Mesenchymal stem cell (in vitro differentiated cells and primary cell): ENCODE measurements around the gene GAS7.

Experiments used
- DNase-seq: peaks from one replicate; pipeline ENCODE4 v3.0.0-alpha.2; 2013
- H2AFZ ChIP-seq: one replicate; pipeline ENCODE4 v1.6.1; 2013; ENCODE audit warnings: low read depth, mild to moderate bottlenecking, control low read depth, inconsistent platforms, low read length, moderate library complexity
- H2AK5ac ChIP-seq: 2 replicates; pipeline ENCODE4 v1.6.1; 2013; ENCODE audit warnings: low read length, moderate library complexity, mild to moderate bottlenecking, inconsistent platforms; ENCODE audit not compliant: severe bottlenecking
- H2BK120ac ChIP-seq: one replicate; pipeline ENCODE4 v1.6.1; 2013; ENCODE audit warnings: low read depth, mild to moderate bottlenecking, inconsistent platforms, low read length, moderate library complexity
- H2BK12ac ChIP-seq, 2 experiments: one replicate each; pipeline ENCODE4 v1.6.1; 2013; ENCODE audit warnings: inconsistent platforms in 2 of 2, low read length in 2 of 2, mild to moderate bottlenecking in 2 of 2, moderate library complexity in 2 of 2, control low read depth in 1 of 2
- H2BK15ac ChIP-seq: one replicate; pipeline ENCODE4 v1.6.1; 2013; ENCODE audit warnings: mild to moderate bottlenecking, low read depth, inconsistent platforms; ENCODE audit not compliant: poor library complexity, severe bottlenecking
- H2BK5ac ChIP-seq: 2 replicates; pipeline ENCODE4 v1.6.1; 2013; ENCODE audit warnings: low read depth, mild to moderate bottlenecking, low read length, control low read depth, inconsistent platforms; ENCODE audit not compliant: poor library complexity, severe bottlenecking
- H3K14ac ChIP-seq, 2 experiments: one replicate each; pipeline ENCODE4 v1.6.1; 2013; ENCODE audit warnings: inconsistent platforms in 2 of 2, low read length in 2 of 2, control low read depth in 1 of 2, mild to moderate bottlenecking in 1 of 2, moderate library complexity in 1 of 2
- H3K18ac ChIP-seq, 2 experiments: one replicate each; pipeline ENCODE4 v1.6.1; 2013; ENCODE audit warnings: inconsistent platforms in 2 of 2, low read length in 2 of 2, control low read depth in 1 of 2, low read depth in 1 of 2, mild to moderate bottlenecking in 1 of 2
- H3K23ac ChIP-seq, 2 experiments: one replicate each; pipeline ENCODE4 v1.6.1; 2013; ENCODE audit warnings: inconsistent platforms in 2 of 2, low read length in 2 of 2, mild to moderate bottlenecking in 2 of 2, moderate library complexity in 2 of 2, control low read depth in 1 of 2
- H3K27ac ChIP-seq: 2 replicates; pipeline ENCODE4 v1.5.1; 2013; ENCODE audit warnings: mild to moderate bottlenecking, moderate library complexity, low read length, control low read depth, inconsistent platforms; ENCODE audit not compliant: poor library complexity, severe bottlenecking
- H3K27me3 ChIP-seq, 2 experiments: 2 replicates each; pipeline versions ENCODE4 v1.6.1 to v1.7.0; 2013; ENCODE audit warnings: low read length in 2 of 2, mild to moderate bottlenecking in 2 of 2, moderate library complexity in 2 of 2, control low read depth in 1 of 2, inconsistent platforms in 1 of 2; ENCODE audit not compliant: control insufficient read depth in 1 of 2, insufficient read depth in 1 of 2
- H3K36me3 ChIP-seq, 2 experiments: 2 replicates each; pipeline versions ENCODE4 v1.6.1 to v1.7.0; 2013; ENCODE audit warnings: low read length in 2 of 2, control low read depth in 1 of 2, inconsistent platforms in 1 of 2, low read depth in 1 of 2, mild to moderate bottlenecking in 1 of 2; ENCODE audit not compliant: insufficient read depth in 2 of 2, control insufficient read depth in 1 of 2
- H3K4ac ChIP-seq, 2 experiments: one replicate each; pipeline ENCODE4 v1.6.1; 2013; ENCODE audit warnings: inconsistent platforms in 2 of 2, low read length in 2 of 2, mild to moderate bottlenecking in 2 of 2, moderate library complexity in 2 of 2, control low read depth in 1 of 2, low read depth in 1 of 2
- H3K4me1 ChIP-seq: 2 replicates; pipeline ENCODE4 v1.6.1; 2013; ENCODE audit warnings: low read depth, low read length, control low read depth; ENCODE audit not compliant: control insufficient read depth, insufficient read depth
- H3K4me2 ChIP-seq: 2 replicates; pipeline ENCODE4 v1.6.1; 2013; ENCODE audit warnings: low read length, mild to moderate bottlenecking, inconsistent platforms; ENCODE audit not compliant: poor library complexity, severe bottlenecking
- H3K4me3 ChIP-seq, 2 experiments: 2 replicates each; pipeline versions ENCODE4 v1.5.1 to v1.7.0; 2013; ENCODE audit warnings: low read length in 2 of 2, mild to moderate bottlenecking in 2 of 2, control low read depth in 1 of 2, low read depth in 1 of 2; ENCODE audit not compliant: insufficient read depth in 1 of 2
- H3K79me1 ChIP-seq: replicated peaks from 2 replicates; pipeline ENCODE4 v1.6.1; 2013; ENCODE audit warnings: mild to moderate bottlenecking, control low read depth, low read length, inconsistent platforms; ENCODE audit not compliant: poor library complexity, severe bottlenecking
- H3K9ac ChIP-seq: 2 replicates; pipeline ENCODE4 v1.7.0; 2013; ENCODE audit warnings: mild to moderate bottlenecking, low read length, moderate library complexity
- H3K9me3 ChIP-seq: 2 replicates; pipeline ENCODE4 v1.7.0; 2013; ENCODE audit warnings: mild to moderate bottlenecking, low read length; ENCODE audit not compliant: control insufficient read depth
- H4K8ac ChIP-seq: one replicate; pipeline ENCODE4 v1.6.1; 2013; ENCODE audit warnings: inconsistent platforms, mild to moderate bottlenecking, low read length, moderate library complexity
- H4K91ac ChIP-seq: one replicate; pipeline ENCODE4 v1.6.1; 2013; ENCODE audit warnings: mild to moderate bottlenecking, low read length, inconsistent platforms
- WGBS: methylation state at CpG from one replicate; pipeline ENCODE4 v1.1.7; 2013; ENCODE audit warnings: mixed read lengths; 5-methylcytosine and 5-hydroxymethylcytosine counted together

Gene GAS7

GRCh38 chr17:9931144-9931741, 267.2 kb downstream of the GAS7 start:
- Histone ChIP-seq H3K18ac (no peak overlapping the region), H4K91ac (no peak overlapping the region), H3K4me3 (no peak overlapping the region), H3K27ac (no peak overlapping the region), H2BK5ac (no peak overlapping the region), H3K79me1 (no peaks in the 10 kb centered on the region), H3K9ac (no peak overlapping the region), H3K36me3 (peaks cover 13 to 54% of the 10 kb centered on the region in 2 experiments), H3K4me1 (peaks cover 11% of the 10 kb centered on the region), H2BK15ac (no peak overlapping the region), H3K14ac (no peak overlapping the region), H3K23ac (no peak overlapping the region), H3K9me3 (no peaks in the 10 kb centered on the region), H2BK120ac (no peak overlapping the region), H3K27me3 (no peaks in the 10 kb centered on the region), H2AFZ (no peak overlapping the region), H2AK5ac (no peak overlapping the region), H3K4me2 (no peak overlapping the region), H4K8ac (no peak overlapping the region), H3K4ac (no peak overlapping the region), H2BK12ac (no peak overlapping the region)
- 81% methylated on average over 11 of the region's 12 CpGs for WGBS
- DNase-seq = no peak

GRCh38 chr17:9929871-9930270, 268.5 kb downstream of the GAS7 start:
- H4K91ac ChIP-seq = no peak overlapping the region
- H2AFZ ChIP-seq = no peak overlapping the region
- no peak overlapping the region for H3K4ac ChIP-seq
- no peaks in the 10 kb centered on the region for H3K79me1 ChIP-seq
- H2BK5ac ChIP-seq = no peak overlapping the region
- no peaks in the 10 kb centered on the region for H3K27me3 ChIP-seq
- no peak overlapping the region for H3K18ac ChIP-seq
- no peak overlapping the region for H2BK15ac ChIP-seq
- no peak overlapping the region for H3K9ac ChIP-seq
- H3K9me3 ChIP-seq = no peaks in the 10 kb centered on the region
- no peak overlapping the region for H3K27ac ChIP-seq
- no peak overlapping the region for H2AK5ac ChIP-seq
- H3K14ac ChIP-seq = no peak overlapping the region
- 94% methylated on average over 6 of the region's 8 CpGs for WGBS
- peaks cover 13 to 58% of the 10 kb centered on the region in 2 experiments for H3K36me3 ChIP-seq
- no peak overlapping the region for H2BK12ac ChIP-seq
- peaks cover 11% of the 10 kb centered on the region for H3K4me1 ChIP-seq
- H3K4me3 ChIP-seq = no peak overlapping the region
- H3K23ac ChIP-seq = no peak overlapping the region
- DNase-seq = no peak
- no peak overlapping the region for H2BK120ac ChIP-seq
- no peak overlapping the region for H3K4me2 ChIP-seq
- H4K8ac ChIP-seq = no peak overlapping the region

GRCh38 chr17:9928601-9929333, 269.6 kb downstream of the GAS7 start:
- H4K8ac ChIP-seq = no peak overlapping the region
- peak overlapping the region; percentile 99 for H2BK15ac ChIP-seq
- peaks cover 8% of the 10 kb centered on the region for H3K4me1 ChIP-seq
- 22% methylated on average over 13 of the region's 13 CpGs for WGBS
- no peak overlapping the region for H4K91ac ChIP-seq
- H3K9me3 ChIP-seq = no peaks in the 10 kb centered on the region
- no peak overlapping the region for H3K4me2 ChIP-seq
- H2BK5ac ChIP-seq = no peak overlapping the region
- no peaks in the 10 kb centered on the region for H3K27me3 ChIP-seq
- H3K14ac ChIP-seq = no peak overlapping the region
- H3K36me3 ChIP-seq = peaks cover 7 to 51% of the 10 kb centered on the region in 2 experiments
- no peak overlapping the region for H2BK12ac ChIP-seq
- no peak overlapping the region for H2AFZ ChIP-seq
- H3K27ac ChIP-seq = no peak overlapping the region
- H3K9ac ChIP-seq = peak overlapping the region; percentile 63
- DNase-seq = peak; percentile 95
- H3K79me1 ChIP-seq = no peaks in the 10 kb centered on the region
- H3K18ac ChIP-seq = peak overlapping the region; percentile 16 to 37
- H3K23ac ChIP-seq = no peak overlapping the region
- H3K4me3 ChIP-seq = no peak overlapping the region
- peak overlapping the region in 1 of 2 experiments; percentile 24 for H3K4ac ChIP-seq
- H2AK5ac ChIP-seq = no peak overlapping the region
- H2BK120ac ChIP-seq = no peak overlapping the region

GRCh38 chr17:9926150-9926804, 272.1 kb downstream of the GAS7 start:
- H3K27me3 ChIP-seq = no peaks in the 10 kb centered on the region
- no peak overlapping the region for H3K23ac ChIP-seq
- no peak overlapping the region for H4K91ac ChIP-seq
- H2AK5ac ChIP-seq = no peak overlapping the region
- H3K14ac ChIP-seq = no peak overlapping the region
- no peak for DNase-seq
- no peak overlapping the region for H4K8ac ChIP-seq
- H3K4me3 ChIP-seq = no peak overlapping the region
- no peak overlapping the region for H3K4me2 ChIP-seq
- no peak overlapping the region for H2BK120ac ChIP-seq
- H3K9ac ChIP-seq = no peak overlapping the region
- no peak overlapping the region for H3K27ac ChIP-seq
- H3K36me3 ChIP-seq = peaks cover 7 to 51% of the 10 kb centered on the region in 2 experiments
- peaks cover 8% of the 10 kb centered on the region for H3K4me1 ChIP-seq
- H2BK12ac ChIP-seq = no peak overlapping the region
- H2BK5ac ChIP-seq = no peak overlapping the region
- no peak overlapping the region for H3K18ac ChIP-seq
- no peak overlapping the region for H3K4ac ChIP-seq
- H3K9me3 ChIP-seq = no peaks in the 10 kb centered on the region
- H2AFZ ChIP-seq = no peak overlapping the region
- WGBS = 90% methylated on average over 21 of the region's 21 CpGs
- no peaks in the 10 kb centered on the region for H3K79me1 ChIP-seq
- H2BK15ac ChIP-seq = no peak overlapping the region
